HG02970 (cell line): ENCODE data around the gene FICD.

Source experiments
- ATAC-seq: cut with Tn5 transposase; IDR thresholded peaks from one replicate; pipeline ENCODE4 v1.9.1; 2021; ENCODE audit warnings: mild to moderate bottlenecking, moderate library complexity, moderate number of reproducible peaks; ENCODE audit not compliant: unreplicated experiment, low FRiP score

FICD gene

DNA sequence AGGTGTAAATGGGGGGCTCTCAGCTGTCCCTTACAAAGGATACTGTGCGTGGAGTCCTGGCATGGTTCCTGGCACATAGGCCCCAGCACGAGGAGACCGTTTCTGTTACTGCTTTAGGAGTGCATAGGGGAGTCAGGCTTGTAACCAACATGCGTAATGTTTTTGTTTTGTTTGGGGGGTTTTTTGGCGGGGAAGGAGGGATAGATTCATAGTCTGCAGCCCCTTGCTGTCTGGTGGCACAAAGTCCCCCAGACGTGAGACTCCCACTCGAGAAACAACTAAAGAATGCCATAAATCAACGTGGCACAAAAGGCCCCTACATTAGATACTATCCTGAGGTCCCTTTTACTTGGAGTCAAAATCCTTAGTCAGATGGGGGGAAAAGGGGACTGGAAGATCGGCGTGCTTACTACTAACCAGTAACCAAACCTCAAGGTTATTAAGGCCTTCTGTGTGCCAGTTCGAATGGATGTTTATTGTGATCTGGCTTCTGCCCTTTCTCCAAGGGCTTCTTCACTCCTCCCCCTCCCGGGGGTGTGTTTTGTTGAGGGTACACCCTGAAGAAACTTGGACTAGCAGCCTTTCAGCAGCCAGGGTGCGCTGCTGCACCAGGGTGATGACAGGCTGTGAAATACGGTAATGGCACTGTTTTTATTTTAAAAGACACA is 48.2 kb downstream of the FICD start:
- ATAC-seq, result peak; percentile 22

DNA sequence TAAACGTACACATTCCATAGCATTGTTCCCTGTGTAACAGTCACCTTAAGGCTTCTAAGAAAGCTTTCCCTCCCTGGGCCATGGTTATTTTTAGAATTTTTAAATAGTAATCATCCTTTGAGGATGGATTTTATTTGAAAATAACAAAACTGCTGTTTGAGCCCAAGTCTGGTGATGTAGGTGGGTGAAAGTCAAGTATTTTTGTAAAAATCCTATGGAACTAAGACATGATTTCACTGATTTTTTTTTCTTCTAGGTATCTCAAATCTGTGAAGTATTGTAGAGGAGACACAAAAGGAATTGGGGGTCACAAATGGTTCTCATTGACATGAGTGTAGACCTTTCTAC is 48.7 kb downstream of the FICD start:
- ATAC-seq, result no peak

DNA sequence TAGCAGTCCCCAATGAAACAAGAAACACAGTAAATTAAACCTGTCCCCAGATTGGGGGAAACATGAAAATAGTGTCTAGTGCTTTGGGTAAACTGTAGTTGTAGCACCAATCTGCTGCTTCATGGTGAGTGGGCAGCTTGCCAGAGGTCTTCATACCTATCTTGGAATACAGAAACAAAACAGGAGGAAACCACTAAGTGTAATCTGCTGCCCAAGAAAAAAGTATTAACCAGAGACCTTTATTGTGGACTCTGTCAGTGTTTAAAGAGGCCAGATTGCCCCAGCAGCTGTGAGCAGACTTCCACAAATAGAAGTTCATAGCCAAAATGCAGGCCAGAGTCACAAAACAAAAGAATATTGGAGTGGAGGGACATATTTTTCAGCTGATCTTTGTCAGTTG is 49.6 kb downstream of the FICD start:
- no peak for ATAC-seq

DNA sequence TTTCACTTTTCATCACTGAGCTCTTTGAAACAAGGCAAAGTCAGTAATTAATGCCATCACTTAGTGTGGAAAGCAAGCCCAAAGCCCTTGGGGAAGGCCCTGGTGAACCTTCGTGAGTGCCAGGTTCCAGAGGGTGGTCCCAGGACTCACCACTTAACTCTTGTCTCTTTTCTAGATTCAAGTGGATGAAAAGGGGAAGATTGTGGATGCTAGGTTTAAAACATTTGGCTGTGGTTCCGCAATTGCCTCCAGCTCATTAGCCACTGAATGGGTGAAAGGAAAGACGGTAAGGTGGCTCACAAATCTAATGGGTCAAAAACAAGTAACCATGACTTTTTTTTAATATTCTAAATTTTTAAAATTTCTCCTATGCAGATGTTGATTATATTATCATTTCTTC is 50.1 kb downstream of the FICD start:
- no peak for ATAC-seq

DNA sequence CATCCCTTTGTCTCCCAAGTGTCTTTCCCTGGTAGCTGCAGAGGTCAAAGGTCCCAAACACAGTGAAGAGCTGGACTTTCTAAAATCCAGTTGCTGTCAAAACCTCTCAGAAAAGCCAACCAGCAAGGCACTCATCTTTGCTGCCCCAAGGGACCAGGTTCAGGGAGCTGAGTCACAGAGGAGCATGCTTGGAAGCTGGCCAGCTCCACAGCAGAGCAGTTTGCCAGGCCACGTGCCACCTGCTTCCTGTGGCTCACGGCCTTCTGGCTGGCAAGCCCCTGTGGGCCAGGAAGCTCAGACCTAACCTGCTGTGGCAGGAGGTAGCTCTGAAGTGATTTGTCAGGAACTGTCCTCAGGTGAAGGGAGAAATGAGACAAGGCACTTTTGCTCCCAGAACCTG is 50.9 kb downstream of the FICD start:
- ATAC-seq, result no peak

DNA sequence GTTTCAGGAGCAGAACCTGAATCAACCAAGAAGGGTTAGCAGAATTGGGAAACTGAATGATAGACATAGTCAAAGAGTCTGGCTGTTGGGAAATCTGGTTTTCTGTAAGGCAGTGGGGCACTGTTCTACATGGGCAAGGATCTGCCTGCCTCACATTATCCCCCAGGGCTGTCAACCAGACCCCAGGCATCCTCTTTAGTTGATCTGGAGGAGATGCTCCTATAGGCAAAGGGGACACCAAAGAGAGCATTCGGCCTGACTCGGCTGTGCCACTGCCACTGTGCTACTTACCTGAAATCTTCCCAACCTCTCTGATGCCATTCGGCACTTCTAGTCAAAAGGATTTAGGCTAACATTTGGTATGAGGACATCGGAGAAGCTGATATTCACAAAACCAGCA is 51.4 kb downstream of the FICD start:
- ATAC-seq, result no peak

DNA sequence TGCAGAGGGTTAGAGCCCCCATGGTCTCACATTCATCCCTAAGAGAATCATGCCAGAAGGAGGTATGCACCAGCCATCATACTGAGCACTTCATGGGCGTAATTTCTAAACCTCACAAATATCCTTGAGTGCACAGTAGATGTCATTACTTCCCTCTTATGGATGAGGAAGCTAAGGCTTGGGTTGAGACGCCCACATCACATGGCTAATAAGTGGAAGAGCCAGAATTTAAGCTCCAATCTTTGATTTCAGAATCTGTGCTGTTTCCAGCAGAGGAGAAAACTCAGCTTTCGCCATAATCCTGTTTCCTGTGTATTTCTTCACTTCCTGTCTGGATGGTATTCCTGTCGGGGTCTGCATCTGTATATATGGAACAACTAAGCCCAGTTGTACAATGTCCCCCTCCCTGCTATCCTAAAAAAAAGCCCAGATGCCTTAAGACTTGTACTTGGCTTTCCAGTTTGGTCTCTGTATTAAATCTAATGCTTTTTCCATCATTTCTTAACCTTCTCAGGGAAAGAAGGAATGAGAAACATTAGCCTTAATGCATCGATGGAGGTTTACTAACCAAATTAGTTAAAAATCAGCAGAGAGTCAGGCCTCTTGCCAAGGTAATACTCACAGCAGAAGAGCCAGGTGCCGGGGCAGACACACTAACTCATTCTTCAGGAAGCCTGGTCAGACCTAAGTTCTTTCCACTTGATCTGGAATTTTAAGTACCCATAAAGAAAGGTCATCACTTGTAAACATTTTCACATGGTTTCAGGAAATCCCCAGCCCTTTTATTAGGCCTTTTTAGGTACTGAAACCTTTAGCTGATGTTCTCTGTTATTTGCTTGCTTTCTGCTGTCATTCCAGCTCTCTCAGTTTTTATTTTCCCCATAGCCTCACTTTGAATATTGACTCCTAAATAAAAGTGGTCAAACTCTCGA is 52.6 kb downstream of the FICD start:
- no peak for ATAC-seq

DNA sequence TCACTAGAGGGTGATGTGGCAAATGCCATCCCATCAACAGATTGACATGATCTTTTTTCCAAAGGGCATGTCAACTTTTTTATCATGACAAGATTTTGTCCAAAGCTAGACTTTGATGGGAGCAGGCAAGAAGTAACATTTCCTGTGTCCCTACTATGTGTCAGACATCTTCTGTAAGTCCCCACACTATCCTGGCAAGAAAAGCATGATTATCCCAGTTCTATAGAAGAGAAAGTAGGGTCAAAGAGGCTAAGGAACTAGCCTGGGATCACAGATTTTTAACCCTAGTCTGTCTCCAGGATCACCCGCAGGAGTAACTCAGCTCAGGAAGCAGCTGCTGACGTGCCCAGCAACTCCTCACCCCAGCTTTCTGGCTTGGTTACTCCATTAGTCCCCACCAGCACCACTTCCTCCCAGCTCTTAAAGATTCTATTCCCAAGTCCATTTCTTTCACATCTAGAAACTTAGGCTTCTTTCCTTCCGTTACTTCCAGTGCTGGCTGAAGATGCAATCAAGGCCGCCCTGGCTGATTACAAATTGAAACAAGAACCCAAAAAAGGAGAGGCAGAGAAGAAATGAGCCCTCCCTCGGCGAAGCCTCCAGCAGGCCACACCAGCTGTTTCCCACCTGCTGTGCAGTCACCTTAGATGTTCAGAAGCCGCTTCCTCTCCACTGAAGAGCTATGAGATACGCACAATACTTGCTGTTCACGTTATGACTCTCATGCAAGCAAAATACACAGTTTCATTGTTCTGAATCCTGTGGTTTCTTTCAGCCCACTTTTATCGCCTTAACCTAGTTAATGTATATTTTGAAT is 53.5 kb downstream of the FICD start:
- peak; percentile 76 for ATAC-seq
